Measurements from ENCODE around the gene C3orf22.
"Not testable (repeated sequence)": the region's sequence is repeated elsewhere in the genome, so short reads cannot be mapped to it uniquely, and the experiment has no call there.

The C3orf22 gene

GRCh38 chr3:126558336-126559071 is at the start of gene C3orf22:
TSS of gene C3orf22 (minus strand) at chr3:126558932. CDS start at chr3:126553390, 5,542 bp downstream.
- no peak for DNase-seq

DNA sequence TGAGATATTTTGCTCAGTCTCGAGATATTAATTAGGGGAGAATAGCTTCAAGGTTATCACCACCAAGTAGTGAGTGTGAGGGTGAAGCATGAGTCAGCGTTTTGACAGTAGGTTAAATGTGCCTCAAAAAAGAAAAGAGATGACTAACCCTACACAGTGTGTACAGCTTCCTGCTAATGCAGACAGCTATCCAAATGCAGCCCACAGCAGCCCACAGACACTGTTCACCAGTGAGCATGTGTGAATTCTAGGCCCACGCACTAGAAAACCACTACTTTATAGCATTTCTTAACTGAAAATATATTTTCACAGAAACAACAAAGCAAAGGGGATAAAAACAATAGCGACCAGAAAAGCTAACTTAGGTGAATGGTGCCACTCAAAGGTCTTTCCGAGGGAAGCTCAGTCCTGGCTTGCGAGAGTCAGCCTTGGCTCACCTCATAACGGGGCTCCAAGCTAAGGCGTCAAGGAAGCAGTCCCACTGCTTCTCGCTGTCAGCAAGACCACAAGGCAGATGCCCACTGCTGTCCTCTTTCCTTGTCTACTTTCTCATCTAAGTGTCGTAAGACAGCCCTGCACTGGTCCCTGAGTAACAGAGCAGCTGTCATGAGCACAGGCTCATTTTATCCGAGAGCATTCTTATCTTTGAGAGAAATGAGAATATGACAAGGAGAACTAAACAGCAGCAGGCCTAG is 48.6 kb upstream of the C3orf22 start:
- peak; percentile 73 for DNase-seq

- no peak for DNase-seq
Observed at GRCh38 chr3:126606001-126606400, 47.3 kb upstream of the C3orf22 start.

DNA sequence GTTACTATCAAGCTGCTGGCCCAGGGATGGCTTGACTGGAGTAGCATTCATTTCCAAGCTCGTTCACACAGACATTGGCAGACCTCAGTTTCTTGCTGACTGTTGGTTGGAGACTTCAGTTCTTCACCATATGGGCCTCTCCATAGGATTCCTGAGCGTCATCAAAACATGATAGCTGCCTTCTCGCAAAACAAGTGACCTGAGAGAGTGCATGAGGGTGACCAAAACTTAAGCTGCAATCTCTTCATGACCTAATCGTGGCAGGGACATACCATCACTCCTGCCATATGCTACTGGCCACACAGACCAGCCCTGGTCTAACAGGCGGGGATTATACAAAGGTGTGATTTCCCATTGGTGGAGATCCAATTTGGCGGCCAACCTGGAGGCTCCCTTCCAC is 46.0 kb upstream of the C3orf22 start:
- no peak for DNase-seq

GRCh38 chr3:126599101-126599500 is 40.4 kb upstream of the C3orf22 start:
- DNase-seq, result no peak

DNA sequence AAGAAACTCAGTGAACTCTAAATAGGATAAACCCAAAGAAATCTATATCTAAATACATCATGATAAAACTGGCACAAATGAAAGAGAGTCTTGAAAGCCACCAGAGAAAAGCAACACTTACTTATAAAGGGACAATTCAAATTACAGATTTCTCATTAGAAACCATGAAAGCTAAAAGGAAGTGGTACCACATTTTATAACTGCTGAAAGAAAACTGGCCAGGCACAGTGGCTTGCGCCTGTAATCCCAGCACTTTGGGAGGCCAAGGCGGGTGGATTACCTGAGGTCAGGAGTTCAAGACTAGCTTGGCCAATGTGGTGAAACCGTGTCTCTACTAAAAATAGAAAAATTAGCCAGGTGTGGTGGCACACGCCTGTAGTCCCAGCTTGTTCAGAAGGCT is 36.7 kb upstream of the C3orf22 start:
- not testable (repeated sequence) for DNase-seq

- not testable (repeated sequence) for DNase-seq
Observed at GRCh38 chr3:126591515-126591914, 32.8 kb upstream of the C3orf22 start.

- no peak for DNase-seq
Observed at GRCh38 chr3:126582311-126582710, 23.6 kb upstream of the C3orf22 start.

GRCh38 chr3:126581569-126581968 is 22.8 kb upstream of the C3orf22 start:
- no peak for DNase-seq

DNA sequence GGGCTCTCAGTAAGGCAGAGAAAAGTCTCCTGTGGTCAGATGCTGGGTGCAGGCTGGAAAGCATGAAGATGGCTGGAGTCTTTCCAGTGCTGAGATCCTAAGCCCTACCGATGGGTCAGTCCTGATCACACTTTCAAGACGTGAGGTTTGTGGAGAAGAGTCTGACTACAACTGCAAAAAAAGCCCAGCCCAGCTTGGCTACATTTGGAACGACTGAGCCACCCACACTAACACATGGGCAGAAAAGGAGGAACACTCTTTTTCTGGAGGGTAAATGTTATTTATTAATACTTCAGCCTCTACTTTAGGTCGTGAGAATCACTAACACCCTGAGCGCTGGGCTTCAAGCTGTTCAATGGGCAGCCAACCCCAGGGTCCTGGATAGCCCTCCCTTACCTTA is 22.0 kb upstream of the C3orf22 start:
- no peak for DNase-seq

DNA sequence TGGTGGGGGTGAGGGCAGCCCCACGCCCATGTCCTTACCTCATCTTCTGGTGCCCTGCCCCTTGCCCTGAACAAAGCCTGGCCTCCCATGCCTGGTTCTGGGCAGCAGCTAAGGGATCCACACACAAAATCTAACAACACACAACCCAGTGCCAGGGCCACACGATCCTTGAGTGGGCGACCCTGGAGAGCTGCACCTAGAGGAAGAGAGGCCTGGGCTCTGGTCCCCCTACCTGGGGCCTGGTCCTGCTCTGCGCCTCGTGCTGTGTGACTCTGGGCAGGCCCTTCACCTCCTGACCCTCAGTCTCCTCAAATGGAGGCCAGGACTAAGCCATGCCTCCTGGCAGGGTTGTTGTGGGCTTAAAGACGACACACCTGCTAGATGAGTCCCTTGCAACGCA is 20.0 kb upstream of the C3orf22 start:
- no peak for DNase-seq

- DNase-seq, result no peak
Observed at GRCh38 chr3:126577261-126577660, 18.5 kb upstream of the C3orf22 start.

DNA sequence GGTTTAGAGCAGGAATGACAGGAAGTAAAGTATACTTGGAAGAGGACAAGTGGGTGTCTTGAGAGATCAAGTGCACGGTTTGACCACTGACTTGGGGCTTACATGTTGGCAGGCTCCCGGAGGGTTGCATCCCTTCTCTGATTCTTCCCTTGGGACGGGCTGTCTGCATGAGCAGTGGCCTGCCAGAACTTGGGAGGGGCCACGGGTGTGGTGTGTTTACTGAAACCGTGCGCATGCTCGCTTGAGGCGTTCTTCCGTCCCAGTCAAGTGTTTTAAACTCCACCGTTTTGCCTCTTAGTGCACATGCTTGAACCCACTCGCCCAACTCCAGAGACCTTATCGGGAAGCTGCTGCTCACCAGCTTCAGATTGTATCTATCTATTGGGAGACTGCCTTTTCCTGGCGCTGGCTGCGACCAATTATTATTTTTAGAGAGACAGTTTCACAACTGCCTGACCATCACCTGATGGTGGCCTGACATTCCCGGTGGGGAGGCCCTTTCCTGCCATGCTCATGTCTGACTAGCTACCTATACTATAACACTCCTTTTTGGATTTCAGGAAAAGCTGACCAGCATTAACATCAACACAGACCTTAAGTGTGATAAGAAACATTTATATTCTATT is 14.9 kb upstream of the C3orf22 start:
- DNase-seq, result no peak

DNA sequence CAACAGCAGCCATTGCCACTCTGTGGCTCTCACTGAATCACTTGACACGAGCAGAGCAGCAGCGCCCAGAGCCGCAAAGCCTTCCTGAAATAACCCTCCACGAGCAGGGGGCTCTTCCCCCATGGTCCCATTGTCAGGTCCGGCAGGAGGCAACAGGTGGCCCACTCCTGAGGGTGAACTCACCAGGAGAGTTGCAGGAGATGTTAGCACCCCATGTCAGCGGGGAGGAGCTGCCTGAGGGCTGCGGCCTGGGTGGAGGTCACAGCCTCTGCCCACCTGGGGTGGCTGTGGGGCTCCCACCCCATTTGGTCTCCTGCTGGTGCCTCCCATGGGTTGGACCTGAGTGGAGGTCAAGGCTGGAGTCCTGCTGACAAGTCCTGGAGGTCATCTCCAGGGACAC is 12.3 kb upstream of the C3orf22 start:
- DNase-seq, result no peak

GRCh38 chr3:126570103-126570541 is 11.4 kb upstream of the C3orf22 start:
- DNase-seq, result no peak

- DNase-seq, result no peak
Observed at GRCh38 chr3:126569390-126569975, 10.8 kb upstream of the C3orf22 start.

DNA sequence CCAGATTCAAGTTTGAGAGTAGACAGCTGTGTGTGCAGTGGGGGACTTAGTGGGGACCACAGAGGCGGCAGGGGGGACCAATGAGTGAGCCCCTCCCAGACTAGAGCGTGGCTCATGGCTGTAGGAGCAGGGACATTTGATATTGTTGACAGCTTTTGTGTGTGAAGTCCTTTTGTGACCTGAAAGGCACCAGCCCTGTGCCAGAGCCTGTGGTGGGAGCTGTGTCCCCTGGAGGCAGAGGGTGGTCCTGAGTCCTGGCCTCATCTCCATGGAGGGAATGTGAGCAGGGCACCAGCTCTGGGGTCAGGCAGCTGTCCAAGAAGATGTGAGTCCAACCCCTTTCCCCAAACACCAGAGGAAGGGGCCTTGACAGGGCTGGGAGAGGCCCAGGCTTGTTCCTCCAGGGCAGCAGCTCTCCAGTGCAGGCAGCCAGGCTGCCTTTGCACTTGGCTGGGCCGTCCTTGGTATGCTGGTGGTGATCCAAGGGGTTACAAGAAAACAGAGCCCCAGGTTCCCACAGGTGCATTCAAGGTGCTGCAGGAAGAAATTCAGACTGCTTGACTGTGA is 10.1 kb upstream of the C3orf22 start:
- no peak for DNase-seq

DNA sequence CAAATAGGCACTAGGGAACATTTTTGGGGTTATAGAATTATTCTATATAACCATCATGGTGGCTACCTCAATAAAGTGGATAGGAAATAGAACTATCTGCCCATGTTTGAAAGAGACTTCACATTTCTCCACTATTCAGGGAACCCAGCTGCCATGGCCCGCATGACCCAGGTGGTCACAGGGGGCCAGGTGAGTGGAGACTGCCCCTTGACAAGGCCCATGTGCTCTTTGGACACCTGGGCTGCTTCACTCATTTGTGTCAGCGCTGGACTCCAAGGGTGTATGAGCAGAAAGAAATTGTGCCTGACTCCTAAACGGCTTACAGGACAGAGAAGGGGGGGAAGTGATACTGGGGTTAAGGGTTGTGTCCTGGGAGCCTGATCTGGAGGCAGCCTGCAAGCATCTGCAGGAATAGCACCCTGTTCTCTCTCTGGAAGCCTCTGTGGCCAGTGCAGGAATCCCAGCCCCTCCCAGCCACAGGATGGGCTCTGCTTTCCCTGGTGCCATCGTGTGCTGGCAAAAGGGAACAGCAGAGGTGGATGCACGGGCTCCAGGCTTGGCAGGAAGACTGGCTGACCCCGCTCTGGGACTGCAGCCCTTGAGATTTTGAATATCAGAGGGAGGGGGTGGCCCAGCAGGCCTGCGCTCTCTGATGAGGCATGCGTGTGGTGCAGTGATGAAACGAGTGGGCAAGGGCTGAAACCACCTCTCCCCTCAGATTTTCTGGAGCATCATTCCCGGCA is 9.1 kb upstream of the C3orf22 start:
- DNase-seq, result no peak

DNA sequence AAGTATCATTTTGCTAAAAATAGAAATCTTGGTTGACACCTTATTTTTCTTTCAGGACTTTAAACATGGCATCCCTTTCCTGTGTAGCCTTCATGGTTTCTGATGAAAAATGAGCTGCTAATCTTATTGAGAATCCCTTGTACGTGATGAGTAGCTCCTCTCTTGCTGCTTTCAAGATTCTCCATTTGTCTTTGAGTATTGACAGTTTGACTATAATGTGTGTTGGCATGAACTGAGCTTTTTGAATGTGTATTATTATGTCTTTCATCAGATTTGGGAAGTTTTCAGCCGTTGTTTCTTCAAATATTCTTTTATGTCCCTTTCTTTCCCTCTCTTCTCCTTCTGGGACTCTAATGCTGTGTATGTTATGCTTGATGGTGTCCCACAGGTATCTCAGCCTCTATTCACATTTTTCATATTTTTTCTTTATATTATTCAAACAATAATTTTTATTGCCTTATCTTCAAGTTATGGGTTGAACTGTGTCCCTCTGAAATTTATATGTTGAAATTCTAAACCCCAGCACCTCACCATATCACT is 4.1 kb upstream of the C3orf22 start:
- no peak for DNase-seq

- DNase-seq, result no peak
Observed at GRCh38 chr3:126557761-126558160, 971 bp downstream of the C3orf22 start.

DNA sequence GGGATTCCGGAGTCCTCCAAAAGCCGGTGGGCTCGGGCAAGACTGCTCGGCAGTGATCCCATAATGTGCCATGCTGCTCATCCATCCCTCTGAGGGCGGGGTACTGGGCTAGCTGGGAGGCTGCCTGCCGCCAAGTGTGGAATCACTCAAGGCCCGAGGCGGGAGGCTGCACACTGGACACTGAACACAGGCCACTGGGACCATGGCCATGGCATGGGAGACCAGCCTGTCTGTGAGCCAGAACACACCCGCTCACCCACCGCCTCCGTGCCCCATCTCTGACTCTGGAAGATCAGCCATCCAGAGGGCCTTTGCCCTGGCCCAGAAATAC is 1.4 kb downstream of the C3orf22 start:
- DNase-seq, result no peak

DNA sequence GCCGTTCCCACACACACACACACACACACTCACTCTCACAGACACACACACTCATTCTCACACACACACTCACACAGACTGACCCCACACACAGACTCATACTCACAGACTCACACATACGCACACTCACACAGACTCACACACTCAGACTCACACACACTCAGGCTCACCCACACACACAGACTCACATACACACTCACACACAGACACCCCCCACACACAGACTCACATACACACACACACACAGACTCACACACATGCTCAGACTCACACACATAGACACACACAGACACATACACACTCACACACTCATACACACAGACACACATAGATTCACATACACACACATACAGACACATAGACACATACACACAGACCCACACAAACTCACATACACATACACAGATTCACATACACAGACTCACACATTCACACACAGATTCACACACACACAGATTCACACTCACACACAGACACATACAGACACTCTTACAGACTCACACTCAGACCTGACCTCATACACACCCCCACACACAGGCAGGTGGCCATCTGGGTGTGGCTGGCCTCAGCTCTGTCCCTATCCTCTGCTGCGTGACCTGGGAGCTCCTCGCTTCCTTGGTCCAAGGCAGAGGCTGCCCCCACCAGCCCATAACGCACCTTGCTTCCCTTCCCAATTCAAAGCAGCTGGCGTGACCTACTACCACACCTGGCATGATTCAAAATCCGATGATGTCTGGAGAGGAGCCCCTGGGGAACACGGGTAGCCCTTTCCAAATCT is 1.9 kb downstream of the C3orf22 start:
- DNase-seq, result no peak

Data from activated CD4-positive, alpha-beta T cell treated with anti-CD3 and anti-CD28 coated beads, Interleukin-2, Interleukin-6, amounts not matched to agents 100 ng/mL and 50 ng/mL, durations not matched to agents 16 hours and 8 hours (primary cell).